IPS-20b (cell line): ENCODE data around the gene RASL10B.
A peak's percentile ranks its signal among the peaks of the same experiment; 100 is the strongest.
"Not testable (repeated sequence)": the region's sequence is repeated elsewhere in the genome, so short reads cannot be mapped to it uniquely, and the experiment has no call there.

Source experiments
- H3K27ac ChIP-seq: one replicate; pipeline ENCODE4 v1.5.1; 2013; ENCODE audit warnings: low read length
- H3K27me3 ChIP-seq: 2 replicates; pipeline ENCODE4 v1.6.1; 2013; ENCODE audit warnings: mild to moderate bottlenecking, low read length, inconsistent platforms; ENCODE audit not compliant: insufficient read depth
- H3K36me3 ChIP-seq: 2 replicates; pipeline ENCODE4 v1.6.1; 2013; ENCODE audit warnings: low read depth, mild to moderate bottlenecking, inconsistent platforms, low read length, moderate library complexity; ENCODE audit not compliant: insufficient read depth
- H3K4me1 ChIP-seq: 2 replicates; pipeline ENCODE4 v1.6.1; 2013; ENCODE audit warnings: mild to moderate bottlenecking, control low read depth, inconsistent platforms, low read length, moderate library complexity; ENCODE audit not compliant: insufficient read depth
- H3K4me3 ChIP-seq: 2 replicates; pipeline ENCODE4 v1.5.1; 2013; ENCODE audit warnings: mild to moderate bottlenecking, low read length, inconsistent platforms
- H3K9ac ChIP-seq: 2 replicates; pipeline ENCODE4 v1.6.1; 2013; ENCODE audit warnings: low read depth, mild to moderate bottlenecking, inconsistent platforms, low read length, moderate library complexity
- H3K9me3 ChIP-seq: 2 replicates; pipeline ENCODE4 v1.6.1; 2013; ENCODE audit warnings: mild to moderate bottlenecking, low read depth, low read length, inconsistent platforms; ENCODE audit not compliant: insufficient read depth

RASL10B gene

GRCh38 chr17:35731239-35731916 lies at the start of gene RASL10B:
Gene RASL10B, plus strand, starts transcription at chr17:35731639. Its CDS starts 3,546 bp downstream, at chr17:35735185.
- Histone ChIP-seq H3K27ac (no peak within 1 kb of the TSS), H3K9ac (peak within 1 kb of the TSS; percentile 51; the same call in 1 of the 2 replicates), H3K4me3 (peak within 1 kb of the TSS; percentile 81)

GRCh38 chr17:35683591-35683990 lies 47.8 kb upstream of the RASL10B start:
- Histone ChIP-seq H3K27me3 (no peaks in the 10 kb centered on the region), H3K36me3 (peaks cover 63% of the 10 kb centered on the region), H3K27ac (no peak overlapping the region), H3K9ac (no peak overlapping the region), H3K4me3 (no peak overlapping the region), H3K9me3 (no peaks in the 10 kb centered on the region), H3K4me1 (peaks cover 20% of the 10 kb centered on the region)

More at GRCh38 chr17:35731239-35731916, at the start of gene RASL10B:
- Histone ChIP-seq H3K4me1 (peaks cover 32% of the 10 kb centered on the region), H3K9me3 (no peaks in the 10 kb centered on the region), H3K36me3 (peaks cover 1% of the 10 kb centered on the region; the same call in 1 of the 2 replicates), H3K27me3 (peaks cover 18% of the 10 kb centered on the region)

GRCh38 chr17:35684055-35684802 lies 47.2 kb upstream of the RASL10B start:
- Histone ChIP-seq H3K4me3 (no peak overlapping the region), H3K9me3 (no peaks in the 10 kb centered on the region), H3K36me3 (peaks cover 67% of the 10 kb centered on the region), H3K4me1 (peaks cover 20% of the 10 kb centered on the region), H3K27ac (no peak overlapping the region), H3K27me3 (no peaks in the 10 kb centered on the region), H3K9ac (no peak overlapping the region)

GRCh38 chr17:35692512-35693210 lies 38.8 kb upstream of the RASL10B start:
- Histone ChIP-seq H3K9ac (no peak overlapping the region), H3K4me3 (no peak overlapping the region), H3K4me1 (0 out of 2 replicates have a peak, but pooled peaks cover 6% of the 10 kb centered on the region), H3K27ac (no peak overlapping the region), H3K9me3 (no peaks in the 10 kb centered on the region), H3K27me3 (no peaks in the 10 kb centered on the region), H3K36me3 (peaks cover 77% of the 10 kb centered on the region)

GRCh38 chr17:35693662-35694061 lies 37.8 kb upstream of the RASL10B start:
- Histone ChIP-seq H3K36me3 (peaks cover 68% of the 10 kb centered on the region), H3K4me3 (no peak overlapping the region), H3K9me3 (no peaks in the 10 kb centered on the region), H3K4me1 (0 out of 2 replicates have a peak, but pooled peaks cover 6% of the 10 kb centered on the region), H3K9ac (no peak overlapping the region), H3K27ac (no peak overlapping the region), H3K27me3 (no peaks in the 10 kb centered on the region)

- Histone ChIP-seq H3K36me3 (peaks cover 59% of the 10 kb centered on the region), H3K27me3 (no peaks in the 10 kb centered on the region)
Observed at GRCh38 chr17:35694906-35695305, 36.5 kb upstream of the RASL10B start.

GRCh38 chr17:35695613-35696012 lies 35.8 kb upstream of the RASL10B start:
- Histone ChIP-seq H3K36me3 (peaks cover 52% of the 10 kb centered on the region), H3K27me3 (no peaks in the 10 kb centered on the region), H3K4me3 (no peak overlapping the region), H3K9ac (no peak overlapping the region), H3K27ac (no peak overlapping the region), H3K9me3 (no peaks in the 10 kb centered on the region), H3K4me1 (0 out of 2 replicates have a peak, but pooled peaks cover 6% of the 10 kb centered on the region)

More at GRCh38 chr17:35694906-35695305, 36.5 kb upstream of the RASL10B start:
- Histone ChIP-seq H3K4me3 (no peak overlapping the region), H3K27ac (no peak overlapping the region), H3K9ac (no peak overlapping the region), H3K9me3 (no peaks in the 10 kb centered on the region), H3K4me1 (0 out of 2 replicates have a peak, but pooled peaks cover 6% of the 10 kb centered on the region)

GRCh38 chr17:35698800-35699199 lies 32.6 kb upstream of the RASL10B start:
- Histone ChIP-seq H3K9ac (no peak overlapping the region), H3K4me1 (0 out of 2 replicates have a peak, but pooled peaks cover 6% of the 10 kb centered on the region), H3K4me3 (no peak overlapping the region), H3K27ac (no peak overlapping the region), H3K27me3 (no peaks in the 10 kb centered on the region), H3K36me3 (peaks cover 30% of the 10 kb centered on the region), H3K9me3 (no peaks in the 10 kb centered on the region)

- Histone ChIP-seq H3K9ac (no peak overlapping the region), H3K27ac (no peak overlapping the region), H3K27me3 (no peaks in the 10 kb centered on the region), H3K36me3 (peaks cover 18% of the 10 kb centered on the region), H3K9me3 (no peaks in the 10 kb centered on the region), H3K4me1 (0 out of 2 replicates have a peak, but pooled peaks cover 6% of the 10 kb centered on the region), H3K4me3 (no peak overlapping the region)
Observed at GRCh38 chr17:35700150-35700549, 31.3 kb upstream of the RASL10B start.

- no peak overlapping the region for H3K9ac ChIP-seq
- H3K27me3 ChIP-seq: no peaks in the 10 kb centered on the region
- 0 out of 2 replicates have a peak, but pooled peaks cover 7% of the 10 kb centered on the region for H3K36me3 ChIP-seq
- H3K4me3 ChIP-seq: no peak overlapping the region
- no peaks in the 10 kb centered on the region for H3K9me3 ChIP-seq
- no peak overlapping the region for H3K27ac ChIP-seq
- no peaks in the 10 kb centered on the region for H3K4me1 ChIP-seq
Observed at GRCh38 chr17:35701491-35701890, 29.9 kb upstream of the RASL10B start.

GRCh38 chr17:35703308-35703707 lies 28.1 kb upstream of the RASL10B start:
- H3K27ac ChIP-seq, H3K36me3 ChIP-seq, H3K9ac ChIP-seq, H3K9me3 ChIP-seq, H3K4me1 ChIP-seq, H3K4me3 ChIP-seq, H3K27me3 ChIP-seq: not testable (repeated sequence)
